Posterior vena cava (tissue), 2 donors: ENCODE results near the gene WIZ. TPM values are rescaled to one million over a fixed set of nuclear protein-coding genes. Genes with fewer than 3 reads are reported as not detected.

ENCODE experiments used
- DNase-seq: peaks from one replicate; pipeline ENCODE4 v3.0.0-alpha.2; 2020; ENCODE audit warnings: low spot score
- intact Hi-C, 2 donors: fragments of 100-400 bp; cut with DNase I; formaldehyde crosslinking; loops; one replicate each; pipeline versions ENCODE4 v1.14.1 to v1.14.2; 2022 to 2023
- total RNA-seq, 2 donors: library from RNA; stranded (reverse); fragmentation: NEBNext Ultra II Directional; extraction: Animal tissue kit (Norgen Biotek cat#: 25700); gene quantifications; one replicate each; pipeline ENCODE4 v1.2.1, GENCODE V29; 2021
- donor health status: DM: yes; HTN: yes; CAD: no.
- donor health status: DM: yes; HTN: yes; CAD: no.

Gene WIZ
- total RNA-seq, 2 donors from 2014 or later, result 33.2 to 44.2 TPM

- intact Hi-C loops, result no loop called here
- no peak for DNase-seq
These were observed 16.2 kb downstream of the WIZ start for GRCh38 chr19:15433519-15434069.

GRCh38 chr19:15432629-15433518 is 16.9 kb downstream of the WIZ start:
- intact Hi-C loops, result no loop called here
- DNase-seq, result peak; percentile 97

GRCh38 chr19:15432018-15432494 is 17.7 kb downstream of the WIZ start:
- no peak for DNase-seq
- intact Hi-C loops, result no loop called here

- intact Hi-C loops, result no loop called here
- DNase-seq, result no peak
These were observed 18.2 kb downstream of the WIZ start for GRCh38 chr19:15431396-15432017.

- no peak for DNase-seq
- intact Hi-C loops, result no loop called here
These were observed 19.1 kb downstream of the WIZ start for GRCh38 chr19:15430526-15431120.

- intact Hi-C loops, result no loop called here
- DNase-seq, result no peak
These were observed 19.8 kb downstream of the WIZ start for GRCh38 chr19:15429825-15430467.

- intact Hi-C loops, result no loop called here
- no peak for DNase-seq
These were observed 20.6 kb downstream of the WIZ start for GRCh38 chr19:15428956-15429824.

GRCh38 chr19:15427991-15428471 is 21.7 kb downstream of the WIZ start:
- intact Hi-C loops, result no loop called here
- no peak for DNase-seq

GRCh38 chr19:15427350-15427700 is 22.4 kb downstream of the WIZ start:
- DNase-seq, result no peak
- intact Hi-C loops, result no loop called here

GRCh38 chr19:15426485-15427349 is 23.0 kb downstream of the WIZ start:
- no peak for DNase-seq
- intact Hi-C loops, result no loop called here

- intact Hi-C loops, result no loop called here
These were observed 24.3 kb downstream of the WIZ start for GRCh38 chr19:15425321-15425950.

GRCh38 chr19:15424692-15425272 is 25.0 kb downstream of the WIZ start:
- intact Hi-C loops, result no loop called here
- DNase-seq, result no peak

More at GRCh38 chr19:15425321-15425950, 24.3 kb downstream of the WIZ start:
- DNase-seq, result no peak

- DNase-seq, result no peak
- intact Hi-C loops, result no loop called here
These were observed 25.6 kb downstream of the WIZ start for GRCh38 chr19:15424121-15424520.

- intact Hi-C loops, result no loop called here
- DNase-seq, result no peak
These were observed 26.6 kb downstream of the WIZ start for GRCh38 chr19:15423130-15423529.

- intact Hi-C loops, result no loop called here
- no peak for DNase-seq
These were observed 27.3 kb downstream of the WIZ start for GRCh38 chr19:15422296-15423075.

GRCh38 chr19:15421721-15422260 is 28.0 kb downstream of the WIZ start:
- no peak for DNase-seq
- intact Hi-C loops, result no loop called here
